Measurements from ENCODE around the gene AFAP1.

Gene AFAP1

DNA sequence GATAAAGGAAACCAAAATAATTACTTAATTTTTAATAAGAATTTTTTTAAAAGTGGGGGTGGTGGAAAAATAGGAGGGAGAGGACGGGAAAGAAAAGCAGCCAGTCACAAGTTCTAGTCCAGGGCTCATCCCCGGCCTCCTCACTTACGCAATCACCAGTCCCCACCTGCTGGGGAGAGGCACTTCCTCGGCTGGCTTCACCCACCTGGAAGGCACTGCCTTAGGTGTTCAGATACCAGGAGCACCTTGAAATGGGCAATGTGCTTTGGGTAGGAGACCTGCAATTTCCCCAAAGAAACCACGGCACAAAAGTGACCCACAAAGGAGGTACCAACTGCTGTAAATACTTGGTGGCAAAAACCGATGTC lies 23.8 kb downstream of the AFAP1 start:
- DNase-seq (ENCODE audit: low read depth in 2 of 2) = no peak

GRCh38 chr4:7912826-7913225 lies 26.8 kb downstream of the AFAP1 start:
- no peak for DNase-seq (ENCODE audit: low read depth in 2 of 2)

GRCh38 chr4:7910952-7911578 lies 28.6 kb downstream of the AFAP1 start:
- no peak for DNase-seq (ENCODE audit: low read depth in 2 of 2)

DNA sequence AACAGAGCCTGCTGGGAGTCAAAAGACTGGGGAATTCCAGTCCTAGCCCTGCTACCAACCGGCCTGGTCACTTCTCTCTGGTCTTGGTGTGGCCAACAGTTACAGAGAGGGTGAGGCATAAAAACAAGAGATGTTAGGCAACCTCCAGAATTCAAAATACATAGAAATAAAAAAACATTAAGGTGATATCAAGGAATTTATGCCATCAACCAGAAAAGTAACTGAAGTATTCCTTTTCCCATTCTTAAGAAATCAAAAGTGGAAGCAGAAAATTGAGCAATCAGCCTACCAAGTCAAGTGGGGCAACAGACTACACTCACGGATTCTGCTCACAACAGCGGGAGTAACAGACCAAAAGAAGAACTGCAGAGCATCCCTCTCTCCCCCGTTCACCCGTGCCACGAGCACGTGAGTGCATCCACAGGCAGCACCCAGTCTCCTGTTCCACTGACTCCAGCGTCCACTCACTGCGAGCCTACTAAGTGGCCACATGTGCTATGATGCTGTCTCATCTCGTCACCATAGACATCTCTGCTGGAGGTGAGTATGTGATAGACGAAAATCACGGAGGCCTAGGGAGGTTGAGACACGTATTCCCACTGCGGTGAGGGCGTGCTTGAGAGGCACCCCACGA lies 29.3 kb downstream of the AFAP1 start:
- DNase-seq (ENCODE audit: low read depth in 2 of 2) = no peak

DNA sequence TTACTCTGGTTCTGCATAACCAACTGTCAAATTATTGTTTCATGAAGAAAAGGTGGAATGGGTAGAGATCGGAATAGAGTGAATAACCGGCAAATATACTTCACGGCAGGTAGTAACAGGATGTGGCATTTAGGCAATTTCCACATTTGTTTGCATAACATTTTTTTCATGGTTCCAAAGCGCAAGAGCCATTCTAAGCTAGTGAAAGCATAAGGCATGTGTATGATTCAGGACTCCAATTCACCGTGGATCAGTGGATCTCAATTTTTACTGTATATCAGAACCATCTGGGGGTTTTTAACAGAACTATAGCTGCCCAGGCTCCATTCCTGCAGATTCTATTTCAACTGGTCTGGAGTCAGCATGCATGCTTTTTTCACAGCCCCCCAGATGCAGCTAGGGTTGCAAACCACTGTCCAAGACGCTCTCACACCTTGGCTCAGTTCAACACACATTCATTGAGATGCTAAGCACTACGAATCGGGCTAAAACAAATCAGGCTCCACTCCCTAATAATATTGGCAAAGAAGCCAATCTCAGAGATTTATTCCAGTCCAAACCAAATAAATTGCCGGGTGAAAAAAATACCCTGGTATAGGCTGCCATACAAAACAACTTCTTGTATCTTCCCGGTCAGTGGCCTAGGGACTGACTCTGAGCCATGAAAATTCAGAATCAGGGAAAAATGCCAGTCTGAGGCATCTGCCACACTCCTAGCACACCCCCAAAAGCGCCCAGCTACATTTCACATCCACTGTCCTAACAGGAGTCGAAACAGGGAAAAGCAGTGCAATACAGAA lies 30.0 kb downstream of the AFAP1 start:
- DNase-seq (ENCODE audit: low read depth in 2 of 2) = no peak

GRCh38 chr4:7908668-7909067 lies 31.0 kb downstream of the AFAP1 start:
- DNase-seq (ENCODE audit: low read depth in 2 of 2) = no peak

DNA sequence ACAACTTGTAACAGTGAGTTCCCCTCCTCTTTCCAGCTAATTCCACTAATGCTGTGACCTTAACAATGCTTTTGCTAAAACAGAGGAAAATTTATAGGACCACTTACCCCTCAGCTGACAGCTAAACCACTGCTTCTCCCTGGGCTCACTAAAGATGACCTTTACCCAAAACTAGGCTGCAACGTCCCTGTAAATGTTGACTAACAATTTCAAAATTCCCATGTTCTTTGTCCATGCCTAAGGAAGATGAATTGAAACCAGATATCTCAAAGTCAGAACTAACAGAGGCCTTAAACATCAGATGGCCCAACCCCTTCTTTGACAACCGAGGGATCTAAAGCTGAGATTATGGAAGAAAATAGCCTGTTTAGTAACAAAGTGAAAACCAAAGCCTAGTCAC lies 32.5 kb downstream of the AFAP1 start:
- no peak for DNase-seq (ENCODE audit: low read depth in 2 of 2)

GRCh38 chr4:7906171-7906701 lies 33.4 kb downstream of the AFAP1 start:
- DNase-seq (ENCODE audit: low read depth in 2 of 2) = no peak

DNA sequence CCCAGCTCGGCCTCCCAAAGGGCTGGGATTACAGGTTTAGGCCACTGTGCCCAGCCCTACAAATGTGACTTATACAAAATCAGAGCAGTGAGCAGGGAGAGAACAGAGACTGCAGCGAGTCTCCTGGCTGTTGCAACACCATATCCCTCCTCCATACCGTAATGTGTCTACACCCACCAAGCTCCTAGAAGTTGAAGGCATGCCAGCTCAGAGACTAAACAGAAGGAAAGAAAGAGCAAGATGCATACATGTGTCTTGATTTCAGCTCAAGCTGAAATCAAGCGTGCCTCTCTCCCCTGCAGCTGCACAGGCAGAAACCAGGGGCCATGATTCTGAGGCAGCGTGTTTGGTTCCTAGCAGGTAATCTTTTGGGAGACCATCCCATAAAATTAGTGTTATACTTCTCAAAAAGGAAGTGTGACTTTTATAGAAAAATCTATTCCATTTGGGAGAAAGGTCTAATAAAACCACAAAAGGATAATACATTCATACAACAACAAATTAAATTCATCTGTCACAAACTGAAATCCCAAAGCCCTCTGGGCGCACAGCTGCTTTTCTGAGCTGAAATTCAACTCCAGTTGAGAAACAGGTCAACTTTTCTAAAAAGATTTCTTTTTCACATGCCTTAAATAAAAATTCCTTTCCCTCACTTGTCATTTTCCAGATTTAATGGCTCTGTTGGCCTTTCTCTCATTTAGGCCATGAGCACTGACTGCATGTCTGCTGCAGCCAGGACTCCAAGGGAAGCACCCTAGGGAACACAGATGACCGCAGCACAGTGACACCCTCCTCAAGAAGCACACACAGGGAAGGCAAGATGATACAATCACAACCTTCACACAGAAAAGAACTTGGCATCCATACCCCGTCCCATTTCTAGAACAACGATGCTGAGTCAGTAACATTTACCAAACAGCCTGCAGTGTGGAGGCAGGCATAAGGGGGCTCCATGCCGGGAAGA lies 34.4 kb downstream of the AFAP1 start:
- no peak for DNase-seq (ENCODE audit: low read depth in 2 of 2)

DNA sequence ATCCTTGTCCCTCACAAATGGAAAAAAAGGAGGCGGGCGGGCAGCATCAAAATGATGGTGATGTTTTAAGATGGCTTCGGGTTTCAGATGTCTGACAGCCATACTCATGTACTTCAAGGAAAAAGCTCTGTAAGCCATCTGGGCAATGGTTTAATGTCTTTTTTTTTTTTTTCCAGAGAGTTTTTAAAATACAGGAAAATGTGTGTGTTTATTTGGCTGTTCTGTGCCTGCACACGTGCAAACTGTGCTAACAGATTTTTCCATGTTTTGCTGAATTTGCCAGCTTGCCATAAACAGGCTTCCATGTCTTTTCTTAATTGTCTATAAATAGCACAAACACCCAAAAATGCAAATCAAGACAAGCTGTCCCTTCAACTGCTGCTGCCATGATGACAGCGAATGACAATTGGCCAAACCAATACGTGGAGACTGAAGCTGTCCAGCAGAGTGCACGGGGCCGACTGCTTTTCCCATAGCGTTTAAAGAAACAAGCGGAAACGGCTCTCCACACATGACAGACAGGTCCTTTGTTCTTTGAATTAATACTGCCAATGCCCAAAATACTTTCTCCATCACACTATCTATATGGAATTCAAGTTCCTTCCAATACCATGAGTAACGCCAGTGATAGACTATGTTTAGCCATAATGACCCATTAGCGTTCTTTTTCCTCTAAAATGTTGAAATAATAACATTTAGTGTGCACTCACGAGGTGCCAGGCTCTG lies 35.7 kb downstream of the AFAP1 start:
- no peak for DNase-seq (ENCODE audit: low read depth in 2 of 2)

DNA sequence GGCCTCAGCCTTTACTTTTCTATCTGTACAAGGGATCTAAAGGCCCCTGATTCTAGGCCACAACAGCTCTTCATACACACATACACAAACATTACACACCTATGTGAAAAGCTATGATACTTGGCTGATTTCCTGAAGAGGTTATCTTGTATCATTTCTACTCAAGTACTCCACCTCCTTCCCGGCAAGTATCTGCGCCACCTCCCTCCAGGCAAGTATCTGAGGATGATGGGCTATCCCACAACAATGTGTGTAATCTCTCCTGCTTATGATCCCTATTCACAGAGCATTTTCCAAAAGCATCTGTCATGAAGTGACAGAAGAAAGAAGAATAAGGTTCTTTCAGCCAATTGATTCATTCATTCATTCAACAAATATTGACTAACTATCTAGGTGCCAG lies 36.8 kb downstream of the AFAP1 start:
- no peak for DNase-seq (ENCODE audit: low read depth in 2 of 2)

DNA sequence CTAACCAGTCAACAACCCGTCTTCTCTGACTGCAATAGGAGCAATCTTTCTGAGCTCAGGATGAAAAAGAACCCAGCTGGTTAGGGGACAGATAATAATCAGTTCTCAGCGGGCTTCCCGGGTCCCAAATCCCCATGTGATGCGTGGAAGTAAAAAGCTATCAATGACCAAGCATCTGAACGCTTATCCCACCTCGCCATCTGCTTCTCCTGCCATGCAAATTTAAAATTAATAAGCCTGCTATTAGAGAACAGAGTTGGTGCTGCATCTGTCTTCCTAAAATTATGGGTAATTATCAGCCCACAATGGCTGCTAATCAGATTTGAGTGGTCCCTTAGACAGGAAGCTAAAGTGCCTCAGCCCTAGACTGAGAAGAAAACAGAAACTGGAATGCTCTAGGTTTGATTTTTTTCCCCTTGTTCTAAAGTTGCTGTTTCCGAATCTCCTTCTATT lies 37.5 kb downstream of the AFAP1 start:
- DNase-seq (ENCODE audit: low read depth in 2 of 2) = no peak

GRCh38 chr4:7901311-7901885 lies 38.3 kb downstream of the AFAP1 start:
- DNase-seq (ENCODE audit: low read depth in 2 of 2) = no peak

- no peak for DNase-seq (ENCODE audit: low read depth in 2 of 2)
Measured at GRCh38 chr4:7900334-7900909, 39.2 kb downstream of the AFAP1 start.

DNA sequence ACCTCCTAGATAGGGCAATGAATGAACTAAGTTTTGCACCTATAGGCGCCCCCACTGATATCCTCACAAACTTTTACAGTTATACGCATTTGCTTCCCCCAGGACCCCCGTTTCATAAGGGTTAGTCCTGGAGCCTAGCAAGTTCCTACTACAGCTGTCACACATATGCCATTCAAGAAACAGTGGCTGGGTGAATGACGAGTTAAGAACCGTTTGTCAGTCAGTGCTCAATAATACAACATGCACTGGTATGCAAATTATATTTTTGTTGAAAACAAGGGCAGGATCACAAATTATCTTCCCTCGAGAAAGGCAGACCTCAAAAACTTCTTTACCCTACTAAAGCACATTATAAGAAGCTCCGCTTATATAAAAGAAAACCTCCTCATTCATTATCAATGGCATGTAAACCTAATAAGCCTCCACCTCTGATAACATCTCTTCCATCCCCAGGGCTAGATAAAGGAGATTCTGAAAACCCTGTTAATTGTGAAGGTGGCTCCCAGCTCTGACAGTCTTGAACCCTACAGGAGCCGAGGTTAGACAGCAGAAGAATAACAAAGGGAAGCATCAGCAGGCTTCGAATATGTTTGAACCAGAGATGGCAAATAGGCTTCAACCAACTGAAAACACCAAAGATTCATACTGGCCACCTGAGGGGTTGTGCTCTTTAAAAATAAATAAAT lies 40.3 kb downstream of the AFAP1 start:
- no peak for DNase-seq (ENCODE audit: low read depth in 2 of 2)

GRCh38 chr4:7898385-7898784 lies 41.3 kb downstream of the AFAP1 start:
- DNase-seq (ENCODE audit: low read depth in 2 of 2) = no peak

- no peak for DNase-seq (ENCODE audit: low read depth in 2 of 2)
Measured at GRCh38 chr4:7897811-7898210, 41.9 kb downstream of the AFAP1 start.

GRCh38 chr4:7894677-7895181 lies 44.9 kb downstream of the AFAP1 start:
- no peak for DNase-seq (ENCODE audit: low read depth in 2 of 2)

DNA sequence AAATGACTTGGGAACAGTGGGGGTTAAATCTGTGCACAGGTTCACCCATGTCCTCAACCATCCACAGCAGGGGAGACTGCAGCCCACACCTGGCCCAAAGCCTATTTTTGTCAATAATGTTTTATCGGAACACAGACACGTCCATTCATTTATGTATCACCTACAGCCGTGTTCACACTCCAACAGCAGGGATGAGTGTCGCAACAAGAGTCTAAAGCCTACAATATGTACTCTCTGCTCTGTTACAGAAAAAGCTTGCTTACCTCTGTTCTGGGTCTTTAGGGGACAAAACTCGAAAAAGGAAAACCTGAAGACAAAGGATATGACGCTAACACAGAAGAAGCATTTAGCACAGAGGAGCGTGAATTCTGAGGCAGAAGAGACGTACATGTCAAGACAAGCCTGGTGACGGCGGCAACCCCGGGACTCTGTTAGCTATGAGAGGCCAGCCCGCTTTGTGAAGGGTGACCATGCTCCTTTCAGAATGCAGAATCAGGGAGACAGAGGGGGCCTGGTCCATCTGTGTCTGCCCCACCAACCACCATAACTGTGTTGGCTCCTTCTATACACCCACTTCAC lies 45.5 kb downstream of the AFAP1 start:
- DNase-seq (ENCODE audit: low read depth in 2 of 2) = no peak

All from stimulated activated CD4-positive, alpha-beta T cell treated with anti-CD3 and anti-CD28 coated beads, Interleukin-1b, Interleukin-23, amount 100 ng/mL, for 4 hours (primary cell).